ENCODE results near the gene PNPO. TPM values are rescaled to one million over a fixed set of nuclear protein-coding genes. Genes with fewer than 3 reads are reported as not detected.

Gene PNPO
- polyA plus RNA-seq, 1 donor (not counting 4 experiments of a cell fraction or from before 2014, with no cell fraction given): 35.5 TPM

GRCh38 chr17:47945529-47946508 lies 4.4 kb downstream of the PNPO start:
- Histone ChIP-seq H3K4me3 (ENCODE audit: control insufficient read depth in 2 of 3, extremely low read depth in 1 of 3, insufficient read depth in 2 of 3, low read depth in 1 of 3, low read length in 3 of 3) (no peak overlapping the region), H3K79me2 (ENCODE audit: control insufficient read depth, insufficient read depth, low read length) (peaks cover 19% of the 10 kb centered on the region), H3K9me3 (ENCODE audit: control insufficient read depth, low read depth, low read length) (no peaks in the 10 kb centered on the region), H3K4me2 (ENCODE audit: control insufficient read depth, extremely low read depth, insufficient read depth, low read depth, low read length) (no peak overlapping the region), H2AFZ (ENCODE audit: control insufficient read depth, low read length) (no peak overlapping the region), H3K27me3 (ENCODE audit: control insufficient read depth, extremely low read depth, insufficient read depth, low read length) (no peaks in the 10 kb centered on the region), H3K4me1 (ENCODE audit: control insufficient read depth, extremely low read depth, insufficient read depth, low read length) (peaks cover 33% of the 10 kb centered on the region), H3K9me1 (ENCODE audit: control insufficient read depth, extremely low read depth, insufficient read depth, low read length) (no peaks in the 10 kb centered on the region), H4K20me1 (ENCODE audit: control insufficient read depth, extremely low read depth, insufficient read depth, low read length) (no peaks in the 10 kb centered on the region), H3K9ac (ENCODE audit: control insufficient read depth, extremely low read depth, insufficient read depth, low read length) (no peak overlapping the region), H3K36me3 (ENCODE audit: control insufficient read depth in 2 of 2, extremely low read depth in 1 of 2, insufficient read depth in 2 of 2, low read length in 2 of 2) (peaks cover 26 to 57% of the 10 kb centered on the region in 2 experiments), H3K27ac (ENCODE audit: control insufficient read depth, insufficient read depth, low read length) (no peak overlapping the region)
- DNase-seq (ENCODE audit: low read depth, low spot score) (no peak), FAIRE-seq (no peak)
- dilution Hi-C loops (cut with MboI; ENCODE audit: extremely low pct_ligation_motif_present, low sequenced_read_pairs): no loop called here
- TF ChIP-seq EZH2 (IDR thresholded peaks at IDR 0.05; ENCODE audit: low read length) (no peak), CTCF (optimal IDR thresholded peaks at IDR 0.05 in 1 of 3, IDR thresholded peaks at IDR 0.05 in 1 of 3, conservative IDR thresholded peaks at IDR 0.05 in 1 of 3; ENCODE audit: extremely low read depth in 1 of 3, insufficient read depth in 2 of 3, low read length in 3 of 3) (no peak)

- Histone ChIP-seq H3K79me2 (ENCODE audit: control insufficient read depth, insufficient read depth, low read length) (peaks cover 19% of the 10 kb centered on the region), H3K36me3 (ENCODE audit: control insufficient read depth in 2 of 2, extremely low read depth in 1 of 2, insufficient read depth in 2 of 2, low read length in 2 of 2) (peaks cover 26 to 57% of the 10 kb centered on the region in 2 experiments), H3K27me3 (ENCODE audit: control insufficient read depth, extremely low read depth, insufficient read depth, low read length) (no peaks in the 10 kb centered on the region), H3K4me1 (ENCODE audit: control insufficient read depth, extremely low read depth, insufficient read depth, low read length) (peaks cover 30% of the 10 kb centered on the region), H3K27ac (ENCODE audit: control insufficient read depth, insufficient read depth, low read length) (no peak overlapping the region), H3K9ac (ENCODE audit: control insufficient read depth, extremely low read depth, insufficient read depth, low read length) (no peak overlapping the region), H3K4me2 (ENCODE audit: control insufficient read depth, extremely low read depth, insufficient read depth, low read depth, low read length) (no peak overlapping the region), H4K20me1 (ENCODE audit: control insufficient read depth, extremely low read depth, insufficient read depth, low read length) (no peaks in the 10 kb centered on the region), H3K9me3 (ENCODE audit: control insufficient read depth, low read depth, low read length) (no peaks in the 10 kb centered on the region), H3K9me1 (ENCODE audit: control insufficient read depth, extremely low read depth, insufficient read depth, low read length) (no peaks in the 10 kb centered on the region), H2AFZ (ENCODE audit: control insufficient read depth, low read length) (no peak overlapping the region), H3K4me3 (ENCODE audit: control insufficient read depth in 2 of 3, extremely low read depth in 1 of 3, insufficient read depth in 2 of 3, low read depth in 1 of 3, low read length in 3 of 3) (no peak overlapping the region)
- dilution Hi-C loops (cut with MboI; ENCODE audit: extremely low pct_ligation_motif_present, low sequenced_read_pairs): no loop called here
- FAIRE-seq (no peak), DNase-seq (ENCODE audit: low read depth, low spot score) (no peak)
- TF ChIP-seq CTCF (optimal IDR thresholded peaks at IDR 0.05 in 1 of 3, IDR thresholded peaks at IDR 0.05 in 1 of 3, conservative IDR thresholded peaks at IDR 0.05 in 1 of 3; ENCODE audit: extremely low read depth in 1 of 3, insufficient read depth in 2 of 3, low read length in 3 of 3): no peak
- TF ChIP-seq EZH2 (IDR thresholded peaks at IDR 0.05; ENCODE audit: low read length): no peak
Observed at GRCh38 chr17:47946516-47946915, 5.1 kb downstream of the PNPO start.

Measured in keratinocyte (primary cell).